NCI-H1092 treated with DMSO at 0.1 percent for 48 hours (cell line): ENCODE measurements around the gene WWTR1.

Source experiments
- DNase-seq: peaks from one replicate; lab custom pipeline; 2025; lab: John Stamatoyannopoulos, UW

Gene WWTR1

DNA sequence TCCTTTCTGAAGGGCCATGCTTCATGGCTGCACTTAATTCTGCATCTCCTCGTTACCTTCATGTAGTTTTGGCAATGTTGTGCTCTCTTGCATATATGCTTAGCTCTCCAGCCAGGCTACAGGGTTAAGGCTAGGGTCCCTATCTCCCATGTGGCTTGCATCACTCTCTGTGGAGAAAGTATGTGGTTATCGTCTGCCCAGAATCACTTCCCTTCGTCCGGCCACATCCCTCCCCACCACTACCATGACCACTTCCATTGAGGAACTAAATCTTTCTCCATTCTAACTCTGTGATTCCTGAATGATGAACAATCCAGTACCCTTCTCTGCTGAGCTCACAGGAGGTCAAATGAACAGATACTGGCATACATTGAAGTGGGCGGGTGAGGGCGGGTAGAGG is 34.0 kb downstream of the WWTR1 start:
- no peak for DNase-seq

DNA sequence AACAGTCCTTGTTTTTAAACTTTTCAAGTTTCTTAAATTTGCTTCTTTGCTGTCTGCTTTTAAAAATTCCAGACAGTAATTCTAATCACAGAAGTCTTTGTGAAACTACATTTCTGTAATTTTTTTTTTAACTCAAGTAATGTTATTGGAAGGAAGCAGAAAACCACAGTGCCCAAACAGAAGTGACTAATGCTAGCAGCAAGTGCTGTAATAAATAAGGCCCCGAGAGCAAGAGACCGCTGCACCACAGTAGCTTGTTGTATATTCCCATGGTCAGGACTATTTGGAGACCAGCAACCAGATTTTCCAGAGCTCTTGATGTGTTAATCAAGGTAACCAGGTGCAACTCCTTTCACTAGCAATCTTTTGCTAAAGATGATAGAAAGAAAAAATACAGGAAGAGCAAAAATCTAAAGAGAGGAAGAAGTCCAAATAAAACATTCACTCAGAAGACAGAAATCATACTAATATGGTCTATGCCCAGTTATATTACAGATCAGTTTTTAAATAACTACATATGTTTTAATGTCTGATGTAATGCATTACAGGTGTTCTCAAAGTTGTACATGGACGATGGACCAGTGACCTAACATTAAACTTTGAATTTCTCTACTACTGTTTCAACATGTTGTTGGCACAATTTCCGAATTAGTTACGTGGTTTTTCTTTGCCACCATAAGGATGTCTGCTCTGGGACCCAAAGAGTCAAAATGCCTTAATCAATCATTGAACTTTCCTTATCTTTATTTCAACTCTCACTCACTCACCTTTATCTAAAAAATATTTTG is 36.4 kb downstream of the WWTR1 start:
- DNase-seq = no peak

DNA sequence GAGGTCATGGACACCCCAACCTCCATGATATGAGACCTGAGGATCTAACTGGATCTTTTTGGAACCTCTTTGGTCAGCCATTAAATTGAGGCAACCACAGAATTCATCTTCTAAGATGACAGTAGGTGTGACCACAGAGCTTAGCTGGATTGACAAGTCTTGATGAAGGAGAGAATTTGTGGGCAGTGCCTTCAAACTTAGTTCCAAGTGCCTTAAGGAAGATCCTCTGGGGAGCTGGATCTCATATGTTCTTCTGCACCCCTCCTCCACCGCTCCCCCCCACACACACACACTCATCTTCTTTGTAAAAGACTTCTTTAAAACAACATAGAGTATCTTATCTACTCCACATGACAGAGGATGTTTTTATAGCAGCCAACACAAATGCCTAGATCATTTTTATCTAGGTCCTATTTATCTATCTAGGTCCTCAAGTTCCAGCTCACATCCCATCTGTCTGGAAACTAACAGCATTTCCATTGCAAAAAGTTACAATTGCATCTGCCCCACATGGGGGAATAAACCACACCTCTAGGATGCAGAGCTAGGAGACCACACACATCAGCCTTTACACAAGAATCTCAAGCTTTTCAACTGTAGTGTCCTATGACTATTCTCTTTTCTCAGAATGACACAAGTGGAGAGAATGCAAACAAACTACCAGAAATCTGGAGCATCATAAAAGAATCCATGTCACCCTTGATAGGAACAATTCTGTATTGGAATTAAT is 37.4 kb downstream of the WWTR1 start:
- DNase-seq = no peak

DNA sequence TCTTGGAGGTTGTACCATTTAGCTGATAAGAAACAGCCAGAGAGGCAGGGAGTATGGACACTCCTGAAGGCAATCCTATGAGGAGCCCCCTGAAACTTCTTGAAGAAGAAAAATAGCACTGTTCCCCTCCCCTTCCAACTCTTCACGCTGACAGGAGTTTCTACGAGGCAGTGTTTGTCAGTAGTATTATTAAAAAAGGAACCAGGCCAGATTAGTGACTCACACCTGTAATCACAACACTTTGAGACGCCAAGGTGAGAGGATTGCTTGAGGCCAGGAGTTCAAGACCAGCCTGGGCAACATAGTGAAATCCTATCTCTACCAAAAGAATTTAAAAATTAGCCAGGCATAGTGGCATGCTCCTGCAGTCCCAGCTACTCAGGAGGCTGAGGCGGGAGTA is 38.7 kb downstream of the WWTR1 start:
- no peak for DNase-seq

DNA sequence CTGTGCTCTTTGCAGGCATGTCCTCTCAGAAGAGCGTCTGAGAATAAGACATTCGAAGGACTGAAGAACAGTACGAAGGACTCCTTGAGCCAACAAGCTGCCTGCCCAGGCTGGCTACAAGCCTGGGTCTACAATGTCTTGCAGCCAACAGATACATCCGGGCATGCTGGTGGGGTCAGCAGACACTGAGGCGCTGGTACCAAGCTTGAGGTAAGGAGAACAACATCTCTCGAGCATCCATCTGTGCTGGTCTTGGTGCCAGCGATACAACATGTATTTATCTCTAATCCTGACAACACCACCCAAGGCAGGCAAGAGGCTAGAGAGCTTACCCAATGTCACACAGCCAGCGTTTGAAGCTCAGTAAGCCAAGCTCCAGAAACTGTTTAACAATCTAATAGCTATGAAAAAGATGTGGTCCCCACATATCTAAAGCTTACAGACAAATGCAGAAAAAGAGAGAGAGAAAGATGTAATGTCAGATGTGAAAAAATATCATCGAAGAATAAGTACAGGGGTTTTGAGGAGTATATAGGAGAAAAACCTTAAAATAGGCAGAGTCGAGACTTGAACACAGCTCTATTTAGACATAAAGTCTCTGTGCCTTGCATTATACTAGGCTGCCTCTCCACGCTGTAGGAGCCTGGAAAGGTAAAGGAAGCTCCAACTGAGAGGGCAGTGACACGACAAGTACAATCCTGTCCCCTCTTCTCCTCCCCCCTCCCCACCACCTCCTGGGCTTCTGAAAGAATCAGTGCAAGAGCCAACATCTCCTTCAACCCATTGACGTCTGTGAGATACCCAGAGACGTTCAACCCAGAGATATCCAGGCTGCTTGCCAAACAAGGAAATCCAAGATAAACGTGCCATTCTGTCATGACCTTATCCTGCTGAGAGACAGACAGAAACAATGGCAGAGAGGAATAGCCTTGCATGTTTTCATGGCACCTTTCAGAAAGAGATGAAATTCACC is 39.4 kb downstream of the WWTR1 start:
- no peak for DNase-seq

DNA sequence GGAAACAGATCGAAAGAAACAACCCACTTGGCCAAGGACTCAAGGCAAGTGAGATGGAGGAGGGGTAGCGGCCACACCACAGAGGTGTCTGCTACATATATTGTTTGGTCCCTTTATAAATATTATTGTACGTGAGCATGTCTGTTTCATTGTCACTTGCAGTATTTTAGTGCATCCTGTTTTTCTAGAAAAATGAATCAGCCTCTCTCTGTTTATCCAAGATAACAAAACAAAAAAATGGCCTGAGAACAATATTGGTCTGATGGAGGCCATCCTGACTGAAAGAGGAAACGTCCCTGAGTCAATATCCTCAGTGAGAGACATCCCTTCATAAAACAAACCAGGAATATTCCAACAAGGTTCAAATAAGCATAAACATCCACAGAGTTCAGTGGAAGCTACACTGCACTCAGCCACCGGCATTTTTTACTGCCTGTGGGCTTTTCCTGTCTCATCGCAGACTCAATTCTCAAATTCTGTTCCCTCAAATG is 42.0 kb downstream of the WWTR1 start:
- DNase-seq = no peak

DNA sequence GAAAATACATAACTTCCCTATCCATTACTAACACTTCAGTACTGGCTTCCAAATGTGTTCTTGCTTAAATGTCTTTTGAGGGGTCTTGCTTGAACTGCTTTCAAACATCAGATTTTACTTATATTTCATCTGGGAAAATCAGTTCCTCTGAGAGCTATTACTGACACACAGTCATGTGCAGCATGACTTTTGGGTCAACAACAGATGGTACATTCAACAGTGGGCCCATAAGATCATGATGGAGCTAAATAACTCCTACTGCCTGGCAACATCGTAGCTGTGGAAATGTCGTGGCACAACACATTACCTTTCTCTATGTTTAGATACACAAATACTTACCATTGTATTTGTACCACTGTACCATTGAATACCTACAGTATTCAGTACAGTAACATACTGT is 43.8 kb downstream of the WWTR1 start:
- no peak for DNase-seq

DNA sequence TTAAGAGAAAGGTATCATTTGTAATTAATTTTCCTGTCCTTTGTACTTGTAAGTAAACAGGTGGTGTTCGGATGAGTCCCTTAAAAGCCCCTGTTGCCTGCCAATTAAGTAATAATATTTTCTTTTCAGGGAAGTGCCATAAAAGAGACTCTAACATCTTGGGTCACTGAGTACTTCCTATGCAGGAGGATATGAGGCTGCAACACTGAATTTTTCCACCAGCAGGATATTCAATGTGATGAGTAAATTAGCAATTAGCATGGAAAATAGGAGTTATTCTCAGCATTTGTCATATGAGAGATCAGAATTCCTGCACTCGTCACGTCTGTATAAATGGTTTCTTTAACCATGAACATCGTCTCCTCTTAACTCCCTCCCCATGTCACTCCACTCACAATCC is 45.4 kb downstream of the WWTR1 start:
- DNase-seq = no peak

DNA sequence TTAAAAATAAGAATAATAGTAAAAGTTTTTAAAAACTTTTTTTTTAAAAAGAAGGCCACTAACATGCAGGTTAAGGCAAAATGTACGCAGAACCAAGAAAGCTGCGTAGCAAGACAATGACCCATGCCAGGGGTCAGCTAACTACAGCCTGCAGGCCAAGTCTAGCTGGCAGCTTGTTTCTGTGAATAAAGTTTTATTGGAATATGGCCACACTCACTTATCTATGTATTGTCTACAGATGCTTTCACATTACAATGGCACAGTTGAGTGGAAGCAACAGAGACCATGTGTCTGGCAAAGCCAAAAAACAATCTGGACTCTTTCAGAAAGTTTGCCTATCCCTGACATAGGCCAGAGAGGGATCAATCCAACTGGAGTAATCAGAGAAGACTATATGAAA is 46.7 kb downstream of the WWTR1 start:
- DNase-seq = no peak

DNA sequence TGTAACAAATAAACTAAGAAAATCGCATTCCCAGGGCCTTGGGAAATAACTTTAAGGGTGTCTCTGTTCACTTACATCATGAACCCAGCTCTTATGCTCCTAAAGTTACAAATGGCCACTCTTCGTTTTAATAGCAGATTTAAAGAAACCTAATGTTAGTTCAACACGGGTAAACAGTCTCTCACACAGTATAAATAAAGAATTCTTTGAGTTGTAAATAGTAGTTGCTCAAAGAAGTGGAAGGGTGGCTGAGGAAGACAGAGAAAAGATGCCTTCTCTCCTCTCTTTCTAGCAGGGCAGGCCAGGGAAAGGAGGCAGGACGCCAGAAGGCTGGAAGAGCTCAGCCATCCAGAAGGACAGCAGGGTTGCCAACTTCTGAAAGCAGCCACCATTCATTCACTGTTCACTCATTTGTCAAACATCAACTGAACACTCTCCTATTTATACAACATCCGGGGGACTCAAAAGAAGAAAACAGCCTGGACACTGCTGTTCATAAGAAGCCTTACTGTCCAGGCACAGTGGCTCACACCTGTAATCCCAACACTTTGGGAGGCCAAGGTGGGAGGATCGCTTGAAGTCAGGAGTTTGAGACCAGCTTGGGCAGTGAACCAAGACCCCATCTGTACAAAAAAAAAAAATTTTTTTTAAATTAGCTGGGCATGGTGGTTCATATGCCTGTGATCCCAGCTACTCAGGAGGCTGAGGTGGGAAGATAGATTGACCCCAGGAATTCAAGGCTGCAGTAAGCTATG is 47.3 kb downstream of the WWTR1 start:
- DNase-seq = no peak

DNA sequence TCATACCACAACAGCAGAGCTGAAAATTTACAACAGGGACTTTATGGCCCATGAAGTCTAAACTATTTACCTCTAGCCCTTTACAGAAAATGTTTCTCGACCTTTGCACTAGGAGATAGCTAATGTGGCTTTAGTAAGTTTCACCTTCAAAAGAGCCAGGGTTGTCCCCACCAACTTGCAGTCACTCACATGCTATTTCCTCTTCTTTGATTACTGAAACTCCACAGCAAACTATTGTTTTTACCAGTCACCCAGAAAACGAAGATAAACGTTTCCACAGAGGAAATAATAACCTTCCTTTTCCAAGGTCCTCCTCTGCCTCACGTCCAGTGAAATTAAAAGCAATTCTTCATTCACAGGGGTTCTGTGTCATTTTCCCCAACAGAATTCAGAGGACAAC is 48.2 kb downstream of the WWTR1 start:
- no peak for DNase-seq

DNA sequence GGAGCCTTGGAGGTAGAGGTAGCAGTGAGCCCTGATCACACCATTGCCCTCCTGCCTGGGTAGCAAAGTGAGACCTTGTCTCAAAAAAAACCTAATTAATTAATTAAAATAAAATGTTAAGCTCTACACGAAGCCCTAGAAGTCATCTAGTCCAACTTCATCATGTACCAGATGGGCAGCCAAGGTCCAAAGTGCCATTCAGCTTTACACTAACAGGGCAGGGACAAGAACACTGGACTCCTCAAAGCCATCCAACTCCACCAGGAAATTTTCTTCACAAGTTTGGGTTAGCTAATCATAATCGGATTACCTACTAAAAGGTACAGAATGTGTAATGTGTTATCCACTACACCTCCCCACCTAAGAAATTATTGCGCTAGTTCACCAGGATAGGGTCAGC is 48.8 kb downstream of the WWTR1 start:
- DNase-seq = no peak

DNA sequence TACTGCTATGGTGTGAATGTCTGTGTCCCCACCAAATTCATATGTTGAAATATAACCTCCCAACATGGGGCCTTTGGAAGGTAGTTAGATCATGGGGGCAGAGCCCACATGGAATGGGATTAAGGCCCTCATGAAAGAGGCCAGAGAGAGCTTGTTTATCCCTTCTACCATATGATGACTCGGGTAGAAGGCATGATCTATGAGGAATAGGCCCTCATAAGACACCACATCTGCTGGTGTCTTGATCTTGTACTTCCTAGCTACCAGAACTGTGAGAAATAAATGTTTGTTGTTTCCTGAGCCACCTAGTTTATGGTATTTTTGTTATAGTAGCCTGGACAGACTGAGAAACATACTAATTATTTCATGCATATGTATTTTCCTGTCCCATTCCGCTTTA is 51.9 kb downstream of the WWTR1 start:
- DNase-seq = no peak

DNA sequence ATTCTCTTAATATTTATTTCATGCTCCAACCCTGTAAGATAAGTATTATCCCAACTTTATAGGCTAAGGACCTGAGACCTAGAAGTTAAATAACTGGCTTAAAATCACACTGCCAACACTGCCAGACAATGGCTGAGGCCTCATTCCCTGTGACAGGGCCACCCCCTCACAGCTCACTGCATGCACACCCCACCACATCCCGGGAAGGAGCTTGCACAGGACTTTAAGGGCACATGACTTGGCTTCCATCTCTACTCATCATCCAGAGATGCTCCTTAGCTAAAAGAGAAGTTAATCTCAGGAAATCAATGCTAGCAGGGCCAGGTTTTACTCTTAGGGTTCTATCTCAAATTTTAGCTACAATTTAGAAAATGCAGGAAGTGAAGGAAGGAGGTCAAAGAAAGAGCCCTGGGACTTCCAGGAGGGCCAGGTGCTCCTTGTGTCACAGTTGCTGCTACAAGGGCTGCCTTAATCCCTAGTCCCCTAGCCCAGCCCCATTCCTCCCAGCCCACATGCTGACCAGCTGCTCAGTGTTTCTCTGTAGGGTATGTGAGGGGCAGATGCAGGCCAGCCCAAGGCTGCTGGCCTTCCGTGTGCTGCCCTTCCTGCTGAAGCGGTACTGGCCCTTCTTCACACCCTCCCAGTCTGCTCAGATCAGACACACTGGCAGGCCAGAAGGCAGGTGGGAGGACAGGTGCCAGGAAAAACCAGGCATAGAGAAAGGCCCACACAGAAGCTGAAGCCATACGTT is 53.5 kb downstream of the WWTR1 start:
- no peak for DNase-seq

DNA sequence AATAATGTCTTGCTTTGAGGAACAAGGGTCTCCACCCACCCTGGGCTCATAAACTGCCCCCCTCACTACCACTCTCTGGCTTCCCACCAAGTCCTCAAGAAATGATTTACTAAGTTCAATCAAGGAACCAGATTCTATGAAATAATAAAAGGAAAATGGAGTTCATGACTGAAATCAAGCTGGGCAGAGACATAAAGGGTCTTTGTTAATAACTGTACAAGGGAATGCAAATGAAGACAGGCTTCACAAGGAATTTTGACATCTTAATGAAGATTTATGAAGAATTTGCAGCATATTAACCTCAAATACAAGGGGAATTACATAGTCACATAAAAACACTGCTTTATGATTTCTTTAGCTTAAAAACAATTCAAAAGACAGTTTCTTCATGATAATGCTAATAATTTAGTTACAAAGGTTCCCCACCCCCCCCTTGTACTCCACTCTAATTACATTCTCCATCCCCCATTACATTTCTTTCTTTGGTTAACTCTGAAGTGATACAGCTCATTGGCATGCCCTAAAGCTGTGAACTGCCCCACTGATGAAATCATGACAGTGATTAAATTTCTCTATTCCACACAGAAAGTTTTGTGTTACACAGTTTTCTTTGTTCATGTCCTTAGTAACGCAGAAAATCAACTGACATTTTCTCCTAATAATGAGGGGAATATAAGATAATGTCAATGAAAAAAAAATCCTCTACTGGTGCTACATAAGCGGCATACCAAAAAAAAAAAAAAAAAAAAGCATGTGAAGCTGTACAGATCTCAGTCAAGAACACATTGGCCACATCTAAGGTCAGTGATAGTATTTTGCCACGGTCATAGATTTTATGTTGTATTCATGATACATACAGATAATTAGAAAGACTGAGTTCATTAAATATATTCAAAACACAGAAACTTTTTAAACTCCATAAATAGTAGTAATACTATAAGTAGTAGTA is 54.4 kb downstream of the WWTR1 start:
- no peak for DNase-seq

DNA sequence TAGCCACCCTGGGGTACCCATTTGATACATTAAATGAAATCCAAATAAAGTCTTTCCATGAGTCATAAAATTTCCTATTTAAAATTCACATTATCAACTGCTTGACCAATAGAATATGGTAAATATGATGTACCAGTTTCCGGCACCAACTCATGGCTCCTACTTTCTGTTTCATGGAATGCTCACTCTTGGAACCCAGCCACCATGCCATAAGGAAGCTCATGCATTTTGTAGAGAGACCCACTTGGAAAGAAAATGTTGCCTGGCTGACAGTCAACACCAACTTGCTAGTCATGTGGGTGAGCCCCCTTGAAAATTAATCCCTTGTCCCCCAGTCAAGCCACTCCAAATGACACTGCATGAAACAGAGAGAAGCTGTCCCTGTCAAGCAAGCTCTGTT is 57.2 kb downstream of the WWTR1 start:
- DNase-seq = no peak

DNA sequence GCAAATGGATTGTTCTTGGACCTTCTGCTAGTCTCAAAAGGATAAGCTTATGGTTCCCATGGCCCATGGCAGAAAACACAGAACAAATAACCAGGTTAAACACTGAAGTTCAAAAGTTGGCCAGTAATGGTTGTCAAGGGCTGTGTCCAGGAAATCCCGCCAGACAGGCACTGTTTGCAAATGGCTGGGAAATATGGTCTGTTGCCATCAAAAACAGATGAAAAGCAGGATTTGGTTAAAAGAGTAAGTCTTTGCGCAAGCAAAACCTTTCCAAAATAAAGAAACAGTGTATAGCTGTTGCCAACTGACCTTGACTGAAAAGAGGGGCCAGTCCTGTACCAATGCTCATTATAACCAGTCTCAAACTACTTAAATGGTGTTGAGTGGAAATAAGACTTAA is 58.6 kb downstream of the WWTR1 start:
- DNase-seq = no peak

DNA sequence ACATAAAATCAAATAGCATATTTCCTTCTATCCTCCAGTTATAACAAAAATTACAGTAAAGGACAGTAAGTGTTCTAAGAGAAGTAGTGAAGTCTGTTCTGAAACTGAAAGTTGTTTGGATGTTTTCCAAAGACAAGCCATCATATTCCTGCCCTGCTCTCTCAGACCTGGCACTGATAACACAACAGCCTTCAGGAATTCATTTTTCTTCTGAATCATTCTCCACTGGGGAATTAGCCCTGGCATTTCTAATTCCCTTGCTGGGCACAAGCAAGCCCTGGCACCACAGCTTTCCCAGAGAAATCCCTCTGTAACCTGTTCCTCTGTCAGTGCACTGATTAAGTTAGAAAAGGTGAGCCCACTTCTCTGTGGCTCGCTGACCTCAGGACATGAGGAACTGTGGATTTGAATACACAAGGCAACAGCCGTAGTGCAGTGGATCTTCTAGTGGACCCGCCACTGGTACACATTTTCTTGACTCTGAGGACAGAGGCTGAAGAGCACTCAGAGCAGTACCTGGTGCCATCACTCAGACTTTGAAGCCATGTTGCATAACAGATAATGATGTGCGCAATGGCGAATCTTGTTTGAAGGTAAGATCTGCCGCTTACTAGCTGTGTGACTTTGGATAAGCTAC is 61.6 kb downstream of the WWTR1 start:
- DNase-seq = no peak
